SK-N-SH treated with all-trans-retinoic acid at 6 μM for 48 hours (cell line): ENCODE data around the gene KCNK15.

Source experiments
- ARNTL ChIP-seq: fragments of 450-650 bp; formaldehyde crosslinking; IDR thresholded peaks from 2 replicates; pipeline ENCODE4 v1.5.0; 2020; ENCODE audit warnings: low read depth, mild to moderate bottlenecking, moderate library complexity, borderline replicate concordance
- TF ChIP-seq, protein P1 (sequence below): fragments of 250-450 bp; sonication (Bioruptor Pico); IDR thresholded peaks from 2 replicates; pipeline ENCODE4 v1.8.0; 2020; ENCODE audit warnings: mild to moderate bottlenecking, moderate library complexity, borderline replicate concordance
- TF ChIP-seq, protein P2 (sequence below): fragments of 250-450 bp; sonication (Bioruptor Pico); IDR thresholded peaks from 2 replicates; pipeline ENCODE4 v1.5.1; 2020; ENCODE audit warnings: low read depth, mild to moderate bottlenecking, moderate library complexity
- TF ChIP-seq, protein P3 (sequence below): fragments of 250-450 bp; sonication (Bioruptor Pico); IDR thresholded peaks from 2 replicates; pipeline ENCODE4 v1.8.0; 2021; ENCODE audit warnings: low read depth, mild to moderate bottlenecking, moderate library complexity, borderline replicate concordance

DNA sequence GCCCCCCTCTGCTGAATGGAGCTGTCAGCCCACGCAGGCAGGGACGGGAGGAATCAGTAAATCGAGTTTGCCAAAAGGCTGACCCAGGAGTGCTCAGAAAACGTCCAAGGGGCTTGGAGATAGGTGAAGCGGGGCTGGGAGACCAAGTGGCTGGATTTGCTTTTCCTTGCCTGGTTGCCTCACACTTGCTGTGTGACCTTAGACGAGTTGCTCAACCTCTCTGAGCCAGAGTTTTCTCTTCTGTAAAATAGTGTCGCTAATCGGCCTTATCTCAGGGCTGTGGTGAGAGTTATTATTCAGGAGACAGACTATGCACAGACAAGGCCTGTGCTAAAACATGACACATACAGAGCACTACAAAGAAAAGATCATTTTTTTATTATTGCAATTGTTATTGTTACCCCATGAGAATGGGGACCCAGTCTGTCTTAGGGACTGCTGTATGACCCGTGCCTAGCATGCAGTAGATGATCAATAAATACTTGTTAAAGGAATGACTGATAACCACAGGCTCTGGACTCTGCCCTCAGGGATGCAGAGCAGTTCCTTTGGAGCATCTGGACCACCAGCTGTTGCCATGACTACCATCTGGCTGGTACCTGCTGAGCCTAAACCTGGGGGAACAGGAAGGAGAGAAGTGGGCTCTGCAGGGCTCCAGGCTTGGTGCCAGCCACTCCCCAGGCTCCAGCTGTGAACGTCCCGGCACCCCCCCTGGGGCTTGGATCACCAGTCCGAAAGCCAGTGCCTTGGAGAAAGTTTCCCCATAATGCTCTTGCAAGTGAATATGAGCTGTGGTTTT, 901 bp downstream of the KCNK15 start:
- TF ChIP-seq, protein P1, sequence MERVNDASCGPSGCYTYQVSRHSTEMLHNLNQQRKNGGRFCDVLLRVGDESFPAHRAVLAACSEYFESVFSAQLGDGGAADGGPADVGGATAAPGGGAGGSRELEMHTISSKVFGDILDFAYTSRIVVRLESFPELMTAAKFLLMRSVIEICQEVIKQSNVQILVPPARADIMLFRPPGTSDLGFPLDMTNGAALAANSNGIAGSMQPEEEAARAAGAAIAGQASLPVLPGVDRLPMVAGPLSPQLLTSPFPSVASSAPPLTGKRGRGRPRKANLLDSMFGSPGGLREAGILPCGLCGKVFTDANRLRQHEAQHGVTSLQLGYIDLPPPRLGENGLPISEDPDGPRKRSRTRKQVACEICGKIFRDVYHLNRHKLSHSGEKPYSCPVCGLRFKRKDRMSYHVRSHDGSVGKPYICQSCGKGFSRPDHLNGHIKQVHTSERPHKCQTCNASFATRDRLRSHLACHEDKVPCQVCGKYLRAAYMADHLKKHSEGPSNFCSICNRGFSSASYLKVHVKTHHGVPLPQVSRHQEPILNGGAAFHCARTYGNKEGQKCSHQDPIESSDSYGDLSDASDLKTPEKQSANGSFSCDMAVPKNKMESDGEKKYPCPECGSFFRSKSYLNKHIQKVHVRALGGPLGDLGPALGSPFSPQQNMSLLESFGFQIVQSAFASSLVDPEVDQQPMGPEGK: no peak
- no peak for TF ChIP-seq ARNTL
- TF ChIP-seq, protein P2, sequence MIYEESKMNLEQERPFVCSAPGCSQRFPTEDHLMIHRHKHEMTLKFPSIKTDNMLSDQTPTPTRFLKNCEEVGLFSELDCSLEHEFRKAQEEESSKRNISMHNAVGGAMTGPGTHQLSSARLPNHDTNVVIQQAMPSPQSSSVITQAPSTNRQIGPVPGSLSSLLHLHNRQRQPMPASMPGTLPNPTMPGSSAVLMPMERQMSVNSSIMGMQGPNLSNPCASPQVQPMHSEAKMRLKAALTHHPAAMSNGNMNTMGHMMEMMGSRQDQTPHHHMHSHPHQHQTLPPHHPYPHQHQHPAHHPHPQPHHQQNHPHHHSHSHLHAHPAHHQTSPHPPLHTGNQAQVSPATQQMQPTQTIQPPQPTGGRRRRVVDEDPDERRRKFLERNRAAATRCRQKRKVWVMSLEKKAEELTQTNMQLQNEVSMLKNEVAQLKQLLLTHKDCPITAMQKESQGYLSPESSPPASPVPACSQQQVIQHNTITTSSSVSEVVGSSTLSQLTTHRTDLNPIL (CRISPR knock-in tag): no peak
- TF ChIP-seq, protein P3, sequence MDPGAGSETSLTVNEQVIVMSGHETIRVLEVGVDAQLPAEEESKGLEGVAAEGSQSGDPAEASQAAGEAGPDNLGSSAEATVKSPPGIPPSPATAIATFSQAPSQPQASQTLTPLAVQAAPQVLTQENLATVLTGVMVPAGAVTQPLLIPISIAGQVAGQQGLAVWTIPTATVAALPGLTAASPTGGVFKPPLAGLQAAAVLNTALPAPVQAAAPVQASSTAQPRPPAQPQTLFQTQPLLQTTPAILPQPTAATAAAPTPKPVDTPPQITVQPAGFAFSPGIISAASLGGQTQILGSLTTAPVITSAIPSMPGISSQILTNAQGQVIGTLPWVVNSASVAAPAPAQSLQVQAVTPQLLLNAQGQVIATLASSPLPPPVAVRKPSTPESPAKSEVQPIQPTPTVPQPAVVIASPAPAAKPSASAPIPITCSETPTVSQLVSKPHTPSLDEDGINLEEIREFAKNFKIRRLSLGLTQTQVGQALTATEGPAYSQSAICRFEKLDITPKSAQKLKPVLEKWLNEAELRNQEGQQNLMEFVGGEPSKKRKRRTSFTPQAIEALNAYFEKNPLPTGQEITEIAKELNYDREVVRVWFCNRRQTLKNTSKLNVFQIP (CRISPR knock-in tag): no peak
